ENCODE measurements around the gene DNAH2.

DNA sequence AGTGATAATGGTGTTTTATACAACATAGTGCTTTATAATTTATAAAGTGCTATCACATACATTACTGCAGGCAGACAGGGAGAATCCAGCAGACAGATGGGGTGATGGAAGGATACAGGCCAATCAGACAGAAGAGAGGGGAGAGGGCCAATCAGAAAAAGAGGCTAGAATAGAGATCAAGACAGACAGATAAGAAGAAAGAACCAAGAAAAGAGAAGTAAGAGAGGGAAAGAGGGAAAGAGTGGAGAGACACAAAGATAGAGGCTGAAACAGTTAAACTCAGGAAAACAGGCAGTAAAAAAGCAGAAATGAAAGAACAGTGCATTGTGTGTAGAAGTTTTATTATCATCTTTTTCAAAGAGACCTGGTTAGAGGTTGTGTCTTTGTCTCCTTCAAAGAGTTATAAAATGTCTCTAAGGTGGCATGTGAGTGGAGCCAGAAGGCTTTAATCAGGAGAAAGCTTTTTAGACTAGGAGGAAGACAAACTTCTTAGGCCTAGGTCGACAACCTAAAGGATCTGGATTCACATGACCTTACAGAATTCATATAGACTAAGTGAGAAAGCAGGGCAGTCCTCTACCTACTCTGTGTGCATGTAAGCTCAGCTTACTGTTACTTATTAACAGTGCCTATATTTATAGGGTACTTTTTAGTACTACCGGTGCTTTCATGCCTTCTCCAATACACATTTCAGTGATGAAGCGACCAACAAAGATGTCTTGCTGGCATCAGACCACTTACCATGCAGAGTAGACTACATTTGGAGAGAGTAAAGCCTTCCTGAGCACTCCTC, 162.7 kb downstream of the DNAH2 start:
- no peak for TF ChIP-seq EZH2 (IDR thresholded peaks at IDR 0.05)
- no peak for TF ChIP-seq POLR2AphosphoS5 (IDR thresholded peaks at IDR 0.05; ENCODE audit: borderline replicate concordance, low read depth, low read length)

Measured in SK-N-MC (cell line).